Smooth muscle cell (in vitro differentiated cells): ENCODE data around the gene ENPP6. TPM values are rescaled to one million over a fixed set of nuclear protein-coding genes. Genes with fewer than 3 reads are reported as not detected.

Experiments used
- DNase-seq: peaks from one replicate; lab custom pipeline; 2025; ENCODE audit not compliant: unreplicated experiment; lab: John Stamatoyannopoulos, UW
- H2AFZ ChIP-seq: fragments of 200-600 bp; sonication (generic); 2 replicates; pipeline ENCODE4 v1.6.0; 2016; ENCODE audit warnings: antibody characterized with exemption, low read depth, mild to moderate bottlenecking
- H3F3A ChIP-seq: fragments of 200-600 bp; sonication (generic); 2 replicates; pipeline ENCODE4 v1.6.0; 2017; ENCODE audit warnings: antibody characterized with exemption, low read depth
- H3K27ac ChIP-seq: fragments of 200-600 bp; sonication (generic); 2 replicates; pipeline ENCODE4 v1.5.1; 2016; ENCODE audit warnings: low read depth, mild to moderate bottlenecking
- H3K27me3 ChIP-seq: fragments of 200-600 bp; sonication (generic); 2 replicates; pipeline ENCODE4 v1.6.1; 2016; ENCODE audit warnings: low read depth, mild to moderate bottlenecking
- H3K36me3 ChIP-seq: fragments of 200-600 bp; sonication (generic); 2 replicates; pipeline ENCODE4 v1.5.1; 2016; ENCODE audit warnings: low read depth
- H3K4me1 ChIP-seq: fragments of 200-600 bp; sonication (generic); 2 replicates; pipeline ENCODE4 v1.5.1; 2016; ENCODE audit warnings: low read depth
- H3K4me2 ChIP-seq: fragments of 200-600 bp; sonication (generic); 2 replicates; pipeline ENCODE4 v1.6.0; 2016; ENCODE audit warnings: mild to moderate bottlenecking
- H3K4me3 ChIP-seq: fragments of 200-600 bp; sonication (generic); 2 replicates; pipeline ENCODE4 v1.5.1; 2016; ENCODE audit warnings: mild to moderate bottlenecking
- H3K79me2 ChIP-seq: fragments of 200-600 bp; sonication (generic); 2 replicates; pipeline ENCODE4 v1.6.0; 2016; ENCODE audit warnings: low read depth, mild to moderate bottlenecking
- H3K9ac ChIP-seq: fragments of 200-600 bp; sonication (generic); 2 replicates; pipeline ENCODE4 v1.6.0; 2016; ENCODE audit warnings: low read depth
- H3K9me3 ChIP-seq: fragments of 200-600 bp; sonication (generic); replicated peaks from 2 replicates; pipeline ENCODE4 v1.5.1; 2016; ENCODE audit warnings: low read depth
- H4K20me1 ChIP-seq: fragments of 200-600 bp; sonication (generic); 2 replicates; pipeline ENCODE4 v1.6.0; 2016; ENCODE audit warnings: low read depth
- CTCF ChIP-seq: fragments of 200-600 bp; sonication (generic); IDR thresholded peaks from 2 replicates; pipeline ENCODE4 v1.5.1; 2017; ENCODE audit warnings: borderline replicate concordance, mild to moderate bottlenecking, antibody characterized with exemption; ENCODE audit not compliant: insufficient read depth, poor library complexity, severe bottlenecking
- WGBS: methylation state at CpG from one replicate; pipeline ENCODE4 v1.1.7; 2016; ENCODE audit warnings: low lambda C conversion rate; 5-methylcytosine and 5-hydroxymethylcytosine counted together
- polyA plus RNA-seq: library from polyadenylated mRNA; unstranded; fragments of >200 nt; fragmentation: Nextera tagmentation; extraction: Ambion mirVana; gene quantifications from 2 replicates; pipeline ENCODE4 v1.2.1, GENCODE V29; 2016
- total RNA-seq: library from RNA; depleted of rRNA; stranded (reverse); fragments of >200 nt; gene quantifications from 2 replicates; pipeline ENCODE4 v1.2.3, GENCODE V29; 2014

ENPP6 gene
- total and polyA plus RNA-seq, 2 experiments from 2014 or later = not detected

- H3K4me1 ChIP-seq = peaks cover 11% of the 10 kb centered on the region
- no peaks in the 10 kb centered on the region for H3K79me2 ChIP-seq
- H3F3A ChIP-seq = no peaks in the 10 kb centered on the region
- H3K9me3 ChIP-seq = no peaks in the 10 kb centered on the region
- H3K27me3 ChIP-seq = no peaks in the 10 kb centered on the region
- H2AFZ ChIP-seq = no peak overlapping the region
- H3K27ac ChIP-seq = no peak overlapping the region
- no peak overlapping the region for H3K4me2 ChIP-seq
- no peak for TF ChIP-seq CTCF
- H4K20me1 ChIP-seq = no peaks in the 10 kb centered on the region
- WGBS = 93% methylated on average over 13 of the region's 13 CpGs
- H3K9ac ChIP-seq = no peak overlapping the region
- no peak overlapping the region for H3K4me3 ChIP-seq
- DNase-seq = no peak
- H3K36me3 ChIP-seq = no peaks in the 10 kb centered on the region
Observed at GRCh38 chr4:184096561-184097240, 121.0 kb downstream of the ENPP6 start.

GRCh38 chr4:184094532-184095159, 123.0 kb downstream of the ENPP6 start:
- TF ChIP-seq CTCF = no peak
- Histone ChIP-seq H3K79me2 (no peaks in the 10 kb centered on the region), H4K20me1 (no peaks in the 10 kb centered on the region), H3K27me3 (no peaks in the 10 kb centered on the region), H3K4me2 (peak overlapping the region; percentile 14), H3K36me3 (no peaks in the 10 kb centered on the region), H3K4me1 (peaks cover 11% of the 10 kb centered on the region), H3F3A (no peaks in the 10 kb centered on the region), H3K27ac (no peak overlapping the region), H3K4me3 (no peak overlapping the region), H3K9me3 (no peaks in the 10 kb centered on the region), H2AFZ (no peak overlapping the region), H3K9ac (no peak overlapping the region)
- WGBS = 39% methylated on average over 8 of the region's 8 CpGs
- no peak for DNase-seq

- peaks cover 11% of the 10 kb centered on the region for H3K4me1 ChIP-seq
- no peak for TF ChIP-seq CTCF
- no peak overlapping the region for H3K4me2 ChIP-seq
- no peak for DNase-seq
- 92% methylated on average over 9 of the region's 9 CpGs for WGBS
- no peaks in the 10 kb centered on the region for H3K79me2 ChIP-seq
- no peaks in the 10 kb centered on the region for H3K27me3 ChIP-seq
- no peaks in the 10 kb centered on the region for H3K36me3 ChIP-seq
- no peaks in the 10 kb centered on the region for H4K20me1 ChIP-seq
- H3K9me3 ChIP-seq = no peaks in the 10 kb centered on the region
- no peak overlapping the region for H3K4me3 ChIP-seq
- H3K27ac ChIP-seq = no peak overlapping the region
- no peak overlapping the region for H2AFZ ChIP-seq
- H3F3A ChIP-seq = no peaks in the 10 kb centered on the region
- no peak overlapping the region for H3K9ac ChIP-seq
Observed at GRCh38 chr4:184091986-184092385, 125.7 kb downstream of the ENPP6 start.

- WGBS = 92% methylated on average over 3 of the region's 3 CpGs
- Histone ChIP-seq H4K20me1 (no peaks in the 10 kb centered on the region), H3K4me2 (no peak overlapping the region), H3K27me3 (peaks cover 3% of the 10 kb centered on the region), H3F3A (no peaks in the 10 kb centered on the region), H3K9me3 (no peaks in the 10 kb centered on the region), H2AFZ (no peak overlapping the region), H3K4me1 (peaks cover 11% of the 10 kb centered on the region), H3K9ac (no peak overlapping the region), H3K79me2 (no peaks in the 10 kb centered on the region), H3K4me3 (no peak overlapping the region), H3K36me3 (no peaks in the 10 kb centered on the region), H3K27ac (no peak overlapping the region)
- no peak for TF ChIP-seq CTCF
- DNase-seq = no peak
Observed at GRCh38 chr4:184090571-184090970, 127.1 kb downstream of the ENPP6 start.
